MG63 (cell line): Measurements from ENCODE around the gene RFX4. TPM values are rescaled to one million over a fixed set of nuclear protein-coding genes. Genes with fewer than 3 reads are reported as not detected.

Experiments
- DNase-seq: peaks from one replicate; pipeline ENCODE4 v3.0.0-alpha.2; 2020
- H3K27me3 ChIP-seq: fragments of 250-450 bp; sonication (Bioruptor Pico); 2 replicates; pipeline ENCODE4 v1.5.1; 2020; ENCODE audit warnings: mild to moderate bottlenecking, moderate library complexity
- H3K36me3 ChIP-seq: fragments of 250-450 bp; sonication (Bioruptor Pico); 2 replicates; pipeline ENCODE4 v1.5.1; 2020; ENCODE audit warnings: mild to moderate bottlenecking, moderate library complexity
- H3K4me3 ChIP-seq: fragments of 250-450 bp; sonication (Bioruptor Pico); 2 replicates; pipeline ENCODE4 v1.5.1; 2020; ENCODE audit warnings: mild to moderate bottlenecking, moderate library complexity
- H3K9me3 ChIP-seq: fragments of 250-450 bp; sonication (Bioruptor Pico); 2 replicates; pipeline ENCODE4 v1.5.1; 2020; ENCODE audit warnings: mild to moderate bottlenecking, moderate library complexity
- total RNA-seq: library from RNA; depleted of rRNA; stranded (reverse); fragments of >200 nt; shearing (Covaris generic); gene quantifications from 2 replicates; pipeline ENCODE4 v1.2.3, GENCODE V29; 2014; ENCODE audit warnings: low replicate concordance; rRNA removed

RFX4 gene
- not detected in 2 replicates for total RNA-seq

DNA sequence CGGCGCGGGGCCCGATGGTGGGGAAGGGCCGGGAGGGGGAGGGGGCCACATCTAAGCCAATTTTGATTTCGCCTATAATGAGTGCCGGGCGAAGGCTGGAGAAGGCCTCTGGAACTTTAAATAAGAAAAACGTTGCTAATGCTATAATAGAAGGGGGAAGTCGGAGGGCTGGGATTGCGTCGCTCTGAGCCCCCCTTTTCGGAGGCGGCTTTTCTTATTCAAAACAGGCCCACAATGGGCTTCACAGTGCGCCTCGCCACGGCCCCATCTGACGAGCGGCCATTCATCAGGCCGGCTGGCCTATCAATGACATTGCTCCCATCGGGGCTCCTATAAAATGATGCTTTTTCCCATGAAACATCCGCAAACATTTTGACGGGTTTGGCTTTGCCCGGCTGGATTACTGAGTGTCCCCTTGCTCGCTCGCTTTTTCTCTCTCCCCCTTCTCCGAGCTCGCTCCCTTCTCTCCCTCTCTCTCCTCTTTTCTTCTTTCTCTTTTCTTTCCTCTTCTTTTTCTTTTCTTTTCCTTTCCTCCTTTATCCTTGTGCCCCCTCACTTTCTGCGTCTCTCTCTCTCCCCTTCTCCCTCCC is at the start of gene RFX4:
RFX4 (plus strand) TSS at position 364 of the 590 bp plus-strand sequence. CDS start 317 bp downstream, outside the sequence.
- Histone ChIP-seq H3K27me3 (peaks cover 61% of the 10 kb centered on the region), H3K36me3 (no peaks in the 10 kb centered on the region), H3K4me3 (peak within 1 kb of the TSS; percentile 33), H3K9me3 (no peaks in the 10 kb centered on the region)
- no peak for DNase-seq

DNA sequence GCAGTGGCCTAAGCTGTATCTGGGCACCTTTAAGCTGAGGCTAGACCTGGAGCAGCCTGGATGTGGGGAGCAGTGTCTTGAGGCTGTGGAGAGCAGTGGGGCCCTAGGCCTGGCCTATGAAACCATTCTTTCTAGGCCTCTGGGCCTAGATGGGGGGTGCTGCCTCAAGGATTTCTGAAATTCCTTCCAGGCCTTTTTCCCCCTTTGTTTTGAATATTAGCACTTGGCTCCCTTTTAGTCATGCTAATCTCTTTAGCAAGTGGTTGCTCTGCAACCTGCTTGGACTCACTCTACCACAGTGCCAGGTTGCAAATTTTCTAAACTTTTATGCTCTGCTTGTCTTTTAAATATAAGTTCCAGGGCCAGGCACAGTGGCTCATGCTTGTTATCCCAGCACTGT is 41.6 kb upstream of the RFX4 start:
- H3K27me3 ChIP-seq = no peaks in the 10 kb centered on the region
- no peak for DNase-seq
- no peaks in the 10 kb centered on the region for H3K9me3 ChIP-seq
- H3K36me3 ChIP-seq = no peaks in the 10 kb centered on the region
- no peak overlapping the region for H3K4me3 ChIP-seq

DNA sequence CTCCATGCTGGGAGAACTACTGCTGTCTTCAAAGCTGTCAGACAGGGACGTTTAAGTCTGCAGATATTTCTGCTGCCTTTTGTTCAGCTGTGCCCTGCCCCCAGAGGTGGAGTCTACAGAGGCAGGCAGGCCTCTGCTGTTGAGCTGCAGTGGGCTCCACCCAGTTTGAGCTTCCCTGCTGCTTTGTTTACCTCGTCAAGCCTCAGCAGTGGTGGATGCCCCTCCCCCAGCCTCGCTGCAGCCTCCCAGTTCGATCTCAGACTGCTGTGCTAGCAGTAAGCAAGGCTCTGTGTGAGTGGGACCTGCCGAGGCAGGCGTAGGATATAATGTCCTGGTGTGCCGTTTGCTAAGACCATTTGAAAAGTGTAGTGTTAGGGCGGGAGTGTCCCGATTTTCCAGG is 31.4 kb upstream of the RFX4 start:
- H3K4me3 ChIP-seq = no peak overlapping the region
- no peaks in the 10 kb centered on the region for H3K36me3 ChIP-seq
- H3K27me3 ChIP-seq = no peaks in the 10 kb centered on the region; the same call in 1 of the 2 replicates
- DNase-seq = no peak
- no peaks in the 10 kb centered on the region for H3K9me3 ChIP-seq

DNA sequence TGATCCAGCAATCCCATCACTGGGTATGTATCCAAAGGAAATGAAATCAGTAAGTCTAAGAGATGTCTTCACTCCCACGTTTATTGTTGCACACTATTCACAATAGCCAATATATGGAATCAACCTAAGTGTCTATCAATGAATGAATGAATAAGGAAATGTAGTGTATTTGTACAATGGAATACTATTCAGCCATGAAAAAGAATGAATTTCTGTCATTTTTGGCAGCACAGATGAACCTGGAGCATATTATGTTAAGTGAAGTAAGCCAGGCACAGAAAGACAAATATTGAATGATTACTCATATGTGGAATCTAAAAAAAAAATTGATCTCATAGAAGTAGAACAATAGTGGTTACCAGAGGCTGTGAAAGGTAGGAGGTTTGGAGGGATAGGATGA is 30.6 kb upstream of the RFX4 start:
- Histone ChIP-seq H3K36me3 (no peaks in the 10 kb centered on the region), H3K4me3 (no peak overlapping the region), H3K9me3 (no peaks in the 10 kb centered on the region), H3K27me3 (no peaks in the 10 kb centered on the region; the same call in 1 of the 2 replicates)
- DNase-seq = no peak

DNA sequence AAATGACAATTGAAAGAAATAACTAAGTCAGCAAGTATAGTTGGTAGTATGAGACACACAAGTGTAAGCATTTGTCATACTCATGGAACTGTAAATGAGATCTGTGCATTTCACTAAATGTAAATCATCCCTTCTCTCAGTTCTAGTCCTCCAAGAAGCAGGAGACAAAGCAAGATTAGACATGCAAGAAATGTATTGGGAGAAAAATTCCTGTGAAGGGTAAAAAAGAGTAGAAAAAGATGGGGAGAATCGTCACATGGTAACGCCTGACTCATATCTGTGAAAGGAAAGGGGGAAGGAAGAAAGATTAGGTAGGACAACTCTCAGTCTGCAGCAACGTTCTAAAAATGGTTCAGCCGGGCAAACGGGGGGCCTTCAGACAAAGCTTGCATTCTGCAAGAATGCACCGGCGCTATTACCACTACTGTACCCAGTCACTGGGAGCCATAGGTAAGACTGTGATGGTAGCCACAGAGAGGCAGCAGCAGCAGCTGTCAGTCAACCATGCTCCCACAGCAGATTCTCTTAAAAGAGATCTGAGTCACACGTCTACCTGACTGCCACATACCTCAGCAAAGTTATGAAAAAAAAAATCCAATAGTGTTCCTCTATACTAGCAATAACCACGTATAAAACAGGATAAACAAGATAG is 18.0 kb upstream of the RFX4 start:
- Histone ChIP-seq H3K27me3 (0 out of 2 replicates have a peak, but pooled peaks cover 3% of the 10 kb centered on the region), H3K4me3 (no peak overlapping the region), H3K36me3 (no peaks in the 10 kb centered on the region), H3K9me3 (no peaks in the 10 kb centered on the region; the same call in 1 of the 2 replicates)
- no peak for DNase-seq

DNA sequence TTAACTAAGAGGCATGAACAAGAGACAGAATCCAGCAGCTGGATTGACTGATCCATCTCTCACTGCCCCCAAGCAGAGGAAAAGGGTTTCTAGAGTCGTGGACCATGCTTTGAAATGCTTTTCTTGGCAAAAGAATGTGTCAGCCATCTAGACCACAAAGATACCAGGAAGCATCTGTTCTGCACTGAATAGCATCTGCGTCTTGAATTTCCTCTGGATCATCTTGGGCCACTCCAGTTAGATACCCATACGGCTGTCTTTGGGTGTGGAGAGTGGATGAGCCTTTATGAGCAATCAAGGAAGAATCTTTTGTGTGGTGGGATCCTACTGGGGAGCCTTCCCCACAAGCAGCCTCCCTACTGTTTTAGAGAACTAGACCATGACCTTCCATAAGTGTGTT is 16.0 kb upstream of the RFX4 start:
- Histone ChIP-seq H3K4me3 (no peak overlapping the region), H3K9me3 (no peaks in the 10 kb centered on the region), H3K36me3 (no peaks in the 10 kb centered on the region), H3K27me3 (0 out of 2 replicates have a peak, but pooled peaks cover 3% of the 10 kb centered on the region)
- DNase-seq = no peak

DNA sequence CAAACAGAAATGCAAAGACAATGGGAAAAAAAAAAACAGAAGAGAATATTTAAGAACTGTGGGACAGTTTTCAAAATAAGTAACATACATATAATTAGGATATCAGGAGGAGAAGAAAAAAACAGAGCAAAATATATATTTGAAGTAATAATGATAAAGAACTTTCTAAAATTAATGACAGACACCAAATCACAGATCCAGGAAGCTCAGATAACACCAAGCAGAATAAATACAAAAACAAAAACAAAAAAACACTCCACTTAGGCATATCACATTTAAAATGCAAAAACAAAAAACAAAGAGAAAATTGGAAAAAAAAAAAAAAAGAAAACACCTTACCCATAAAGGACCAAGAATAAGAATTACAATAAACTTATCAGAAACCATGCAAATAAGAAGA is 9.6 kb upstream of the RFX4 start:
- no peak overlapping the region for H3K4me3 ChIP-seq
- H3K36me3 ChIP-seq = no peaks in the 10 kb centered on the region
- no peaks in the 10 kb centered on the region for H3K27me3 ChIP-seq
- DNase-seq = no peak
- H3K9me3 ChIP-seq = no peaks in the 10 kb centered on the region

DNA sequence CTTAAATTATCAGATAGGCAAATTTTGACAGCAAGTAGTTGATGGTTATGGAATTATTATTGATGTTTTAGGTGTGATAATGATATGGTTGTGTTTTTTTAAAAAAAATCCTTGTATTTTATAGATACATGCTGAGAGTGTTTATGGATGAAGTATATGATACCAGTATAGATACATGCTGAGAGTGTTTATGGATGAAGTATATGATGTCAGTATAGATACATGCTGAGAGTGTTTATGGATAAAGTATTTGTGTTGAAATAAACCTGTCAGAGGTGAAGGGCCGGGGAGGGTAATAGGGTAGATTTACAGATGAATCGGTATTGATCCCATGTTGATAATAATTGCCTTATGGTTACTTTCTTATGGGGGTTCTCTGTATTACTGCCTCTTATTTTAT is 6.0 kb upstream of the RFX4 start:
- peaks cover 4% of the 10 kb centered on the region; the same call in 1 of the 2 replicates for H3K27me3 ChIP-seq
- no peaks in the 10 kb centered on the region for H3K36me3 ChIP-seq
- H3K4me3 ChIP-seq = no peak overlapping the region
- no peak for DNase-seq
- no peaks in the 10 kb centered on the region for H3K9me3 ChIP-seq

DNA sequence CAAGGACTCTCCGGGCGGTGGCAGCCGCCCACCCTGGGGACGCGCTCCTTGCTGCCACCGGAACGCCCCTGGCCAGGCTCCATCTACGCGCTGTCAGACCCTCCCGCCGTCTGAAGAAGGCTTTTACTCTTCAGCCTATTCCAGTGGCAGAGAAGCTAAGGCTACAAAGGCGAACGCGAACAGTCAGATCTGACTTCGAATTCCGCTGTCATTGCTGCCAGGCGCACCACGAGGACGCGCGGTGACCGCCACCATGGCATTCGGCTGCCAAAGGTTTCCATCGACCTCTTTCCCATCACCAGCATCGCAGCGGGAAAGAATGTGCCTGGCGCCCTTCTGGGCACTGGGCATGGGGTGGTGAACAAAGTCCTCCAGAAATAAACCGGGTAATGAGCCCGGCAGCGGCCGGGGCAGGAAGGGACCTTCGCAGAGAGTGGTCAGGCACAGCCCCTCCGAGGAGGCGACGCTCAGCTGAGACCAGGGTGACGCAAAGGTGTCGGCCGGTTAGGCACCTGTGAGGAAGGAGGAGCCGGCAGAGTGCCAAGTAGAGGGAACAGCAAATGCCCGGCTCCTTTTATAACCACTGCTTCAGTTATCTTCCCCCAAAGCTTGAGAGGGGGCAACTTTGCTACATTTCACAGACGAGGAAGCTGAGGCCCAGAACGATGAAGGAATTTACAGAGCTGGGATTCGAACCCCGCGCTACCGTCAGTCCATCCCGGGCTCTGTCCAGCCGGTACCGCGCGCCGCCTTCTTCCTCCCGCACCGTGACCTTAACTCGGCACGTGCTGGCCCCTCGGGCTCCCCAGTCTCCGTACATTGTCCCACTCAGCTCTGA is 1.9 kb upstream of the RFX4 start:
- no peaks in the 10 kb centered on the region for H3K9me3 ChIP-seq
- H3K36me3 ChIP-seq = no peaks in the 10 kb centered on the region
- no peak for DNase-seq
- peaks cover 42% of the 10 kb centered on the region for H3K27me3 ChIP-seq
- H3K4me3 ChIP-seq = no peak overlapping the region

DNA sequence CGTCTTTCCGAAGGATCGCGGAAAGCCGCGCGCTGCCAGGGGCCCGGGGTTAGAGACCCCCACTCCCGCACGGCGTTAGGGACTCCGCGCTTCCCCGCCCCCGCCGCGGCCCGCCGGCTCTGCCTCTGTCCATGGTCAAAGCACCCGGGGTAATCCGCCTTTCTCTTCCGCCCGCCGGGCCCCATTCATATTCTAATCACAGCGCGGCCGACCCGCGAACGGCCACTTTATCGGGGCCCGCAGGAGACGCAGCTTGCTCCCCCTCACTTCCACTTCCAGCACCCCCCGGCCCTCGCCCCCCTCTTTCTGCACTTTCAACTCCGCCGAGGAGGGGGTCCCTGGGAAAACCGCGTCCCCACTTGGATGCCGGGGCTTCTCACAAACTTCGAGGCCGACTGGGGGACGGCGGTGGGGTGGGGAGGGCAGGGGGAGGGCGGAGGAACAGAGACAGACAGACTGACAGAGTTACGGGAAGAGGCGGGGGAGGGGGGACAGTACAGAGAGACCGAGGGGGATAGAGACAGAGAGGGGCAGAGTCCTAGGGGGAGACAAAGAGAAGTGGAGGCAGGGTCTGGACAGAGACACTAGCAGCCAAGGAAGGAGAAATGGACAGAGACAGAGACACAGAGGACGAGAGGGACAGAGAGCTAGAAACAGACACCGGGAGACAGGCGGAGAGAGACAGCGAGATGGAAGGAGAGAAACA is 1.1 kb upstream of the RFX4 start:
- H3K9me3 ChIP-seq = no peaks in the 10 kb centered on the region
- no peaks in the 10 kb centered on the region for H3K36me3 ChIP-seq
- DNase-seq = no peak
- H3K4me3 ChIP-seq = no peak overlapping the region
- H3K27me3 ChIP-seq = peaks cover 50% of the 10 kb centered on the region

DNA sequence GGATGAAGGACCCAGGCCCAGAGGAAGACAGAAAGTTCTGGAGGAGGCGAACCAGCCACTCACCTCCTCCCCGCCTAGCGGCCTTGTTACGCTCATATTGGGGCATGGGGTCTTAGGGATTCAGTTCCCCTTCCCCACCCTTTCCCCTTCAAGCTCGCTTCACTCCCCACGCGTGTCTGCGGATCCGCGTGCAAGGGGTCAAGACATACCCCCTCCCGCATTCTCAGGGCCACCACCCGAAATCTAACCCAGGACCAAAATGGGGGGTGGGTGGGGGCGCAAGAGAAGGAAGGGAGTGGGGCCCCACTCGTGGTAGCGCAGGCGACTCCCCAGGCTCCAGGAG is 584 bp upstream of the RFX4 start:
- no peak overlapping the region for H3K4me3 ChIP-seq
- peaks cover 56% of the 10 kb centered on the region for H3K27me3 ChIP-seq
- H3K36me3 ChIP-seq = no peaks in the 10 kb centered on the region
- H3K9me3 ChIP-seq = no peaks in the 10 kb centered on the region
- DNase-seq = no peak

DNA sequence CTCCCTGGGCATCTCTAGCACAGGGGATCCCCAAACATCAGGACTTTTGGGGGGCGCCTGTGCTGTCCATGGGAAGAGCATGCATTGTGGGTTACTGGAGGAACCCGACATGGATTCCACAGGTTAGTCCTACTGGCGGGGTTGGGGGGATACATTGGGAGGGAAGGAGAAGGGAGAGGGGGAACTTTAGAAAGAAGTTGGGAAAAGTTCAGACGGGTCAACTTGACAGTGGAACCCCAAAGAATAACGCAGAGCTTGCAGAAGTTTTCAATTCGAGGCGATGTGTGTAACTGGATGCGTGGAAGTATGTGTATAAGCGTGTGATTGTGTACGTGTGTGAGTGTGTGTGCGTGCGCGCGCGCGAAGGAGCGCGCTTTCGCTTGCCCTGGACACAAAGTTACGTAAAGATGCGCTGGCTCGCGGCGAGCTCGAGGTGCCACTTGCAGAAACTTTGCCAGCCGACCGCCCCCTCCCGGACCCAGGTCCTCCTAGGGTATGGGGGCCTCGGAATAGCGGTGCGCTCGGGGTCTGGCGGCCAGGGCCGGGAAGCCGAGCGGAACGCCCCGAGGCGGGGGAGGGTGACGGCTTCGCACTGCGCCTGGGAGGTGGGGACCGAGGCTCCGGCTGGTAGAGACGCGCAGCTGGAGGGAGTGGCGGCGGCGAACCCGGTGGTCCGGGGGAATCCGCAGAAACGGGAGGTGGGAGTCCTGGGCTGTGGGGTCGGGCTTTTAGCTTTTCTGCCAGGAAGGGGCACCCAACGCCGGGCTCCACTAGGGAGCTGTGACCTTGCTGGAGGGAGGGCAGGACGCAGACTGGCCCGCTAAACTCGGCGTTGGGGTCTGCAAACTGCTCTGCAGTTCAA is 669 bp downstream of the RFX4 start:
- Histone ChIP-seq H3K9me3 (no peaks in the 10 kb centered on the region), H3K27me3 (peaks cover 68% of the 10 kb centered on the region), H3K36me3 (no peaks in the 10 kb centered on the region), H3K4me3 (peak overlapping the region; percentile 33)
- DNase-seq = no peak

DNA sequence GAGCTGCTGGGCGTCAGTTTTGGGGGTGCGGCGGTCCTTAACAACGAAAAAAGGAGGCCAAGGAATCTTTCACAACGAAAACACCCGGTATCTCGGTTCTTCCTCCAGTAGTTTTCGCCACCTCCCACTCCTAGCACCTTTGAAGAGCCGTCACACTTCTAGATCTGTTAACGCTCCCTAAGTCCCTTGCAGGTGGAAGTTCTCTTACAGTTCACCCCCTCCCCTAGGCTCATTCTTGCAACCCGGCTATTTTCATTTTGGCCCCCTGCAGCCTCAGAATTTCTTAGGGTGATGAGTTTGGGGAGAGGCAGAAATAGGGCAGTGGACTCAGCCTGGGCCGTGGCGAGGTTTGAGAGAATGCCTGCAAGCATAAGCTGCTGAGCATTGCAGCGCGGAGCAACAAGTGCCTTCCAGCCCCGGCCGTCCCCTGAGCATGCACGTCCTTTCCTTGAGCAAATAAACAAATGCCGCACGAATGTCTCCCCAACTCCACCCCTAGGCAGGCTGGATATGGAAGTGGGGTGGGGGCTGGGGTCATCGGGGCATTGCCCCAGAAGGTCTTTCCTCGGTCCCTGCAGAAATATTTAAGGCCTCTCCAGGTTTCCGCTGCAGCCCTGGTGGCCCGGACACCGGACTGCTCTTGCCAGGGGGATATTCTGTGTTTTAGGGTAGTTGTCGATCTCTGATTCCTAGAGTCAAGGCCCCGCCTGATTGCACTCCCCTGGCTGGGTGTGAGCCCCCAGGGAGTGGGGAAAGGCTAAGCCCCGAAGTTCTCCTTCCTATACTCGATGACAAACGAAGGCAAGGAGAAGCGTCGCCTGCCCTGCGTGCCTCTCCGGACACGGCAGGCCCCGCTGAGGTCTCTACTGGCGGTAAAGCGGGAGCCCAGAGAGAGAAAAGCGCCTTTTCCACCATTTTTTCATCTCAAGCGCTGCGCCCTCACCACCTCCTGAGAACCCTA is 1.6 kb downstream of the RFX4 start:
- no peak overlapping the region for H3K4me3 ChIP-seq
- no peaks in the 10 kb centered on the region for H3K9me3 ChIP-seq
- H3K27me3 ChIP-seq = peaks cover 77% of the 10 kb centered on the region
- no peak for DNase-seq
- no peaks in the 10 kb centered on the region for H3K36me3 ChIP-seq

DNA sequence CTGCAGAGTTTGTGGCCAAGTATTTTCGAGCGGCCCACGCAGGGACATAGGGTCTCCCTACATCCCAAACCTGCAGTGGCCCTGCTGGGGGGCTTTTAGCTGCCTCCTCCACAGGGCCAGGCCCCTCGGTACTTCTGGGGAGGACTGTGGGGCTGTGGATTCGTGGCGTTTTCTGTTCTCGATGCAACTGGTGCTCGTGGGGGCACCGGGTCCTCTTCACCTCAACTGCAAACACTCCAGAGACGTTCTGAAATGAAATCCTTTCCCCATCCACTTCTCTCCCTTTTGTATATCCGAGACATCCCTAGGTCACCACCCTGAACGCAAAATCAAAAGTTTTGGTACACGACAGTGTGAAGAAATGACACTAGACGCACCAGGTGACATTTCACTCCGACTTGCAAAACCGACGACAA is 2.3 kb downstream of the RFX4 start:
- Histone ChIP-seq H3K36me3 (no peaks in the 10 kb centered on the region), H3K4me3 (no peak overlapping the region), H3K9me3 (no peaks in the 10 kb centered on the region), H3K27me3 (peaks cover 78% of the 10 kb centered on the region)
- no peak for DNase-seq
